Natural killer cell treated with Interleukin-12 subunit alpha and Interleukin-12 subunit beta and Interleukin-15 and Interleukin-18, amount 100 ng/mL, for 72 hours (primary cell): ENCODE data around the gene DGKG. TPM values are rescaled to one million over a fixed set of nuclear protein-coding genes. Genes with fewer than 3 reads are reported as not detected.

Experiments used
- ATAC-seq, 2 donors: fragments of 150-1000 bp; cut with Tn5 transposase in 1 of 2; sonication (Bioruptor Pico), chemical (Tn5 transposase) in 1 of 2; 2 replicates each; pipeline ENCODE4 v1.10.0; 2021
- DNase-seq: peaks from one replicate; pipeline ENCODE4 v3.0.0; 2022; ENCODE audit warnings: low spot score
- H3K27ac Mint-ChIP-seq, 2 donors: 1 replicate in 1 of 2; 2 replicates in 1 of 2; pipeline ENCODE4 v1.8.0; 2022; ENCODE audit warnings: mixed read lengths in 2 of 2, mild to moderate bottlenecking in 1 of 2, moderate library complexity in 1 of 2
- H3K27me3 Mint-ChIP-seq, 2 donors: 1 replicate in 1 of 2; 2 replicates in 1 of 2; pipeline ENCODE4 v1.8.0; 2022; ENCODE audit warnings: mixed read lengths in 2 of 2
- H3K36me3 Mint-ChIP-seq: one replicate; pipeline ENCODE4 v1.8.0; 2022; ENCODE audit warnings: mixed read lengths
- H3K4me1 Mint-ChIP-seq, 2 donors: 1 replicate in 1 of 2; 2 replicates in 1 of 2; pipeline ENCODE4 v1.8.0; 2022; ENCODE audit warnings: low read depth in 2 of 2, mixed read lengths in 2 of 2, mild to moderate bottlenecking in 1 of 2
- H3K4me3 Mint-ChIP-seq: one replicate; pipeline ENCODE4 v1.8.0; 2022; ENCODE audit warnings: mixed read lengths
- H3K9me3 Mint-ChIP-seq: 2 replicates; pipeline ENCODE4 v1.8.0; 2022; ENCODE audit warnings: mixed read lengths
- total RNA-seq, 2 donors: library from RNA; stranded (reverse); gene quantifications; one replicate each; pipeline ENCODE4 v1.2.3, GENCODE V29; 2022

DGKG gene
- total RNA-seq, 2 donors from 2014 or later = 6.2 to 7.5 TPM

GRCh38 chr3:186180891-186181481 is 181.0 kb downstream of the DGKG start:
- peak overlapping the region; percentile 97 to 98 for H3K27ac Mint-ChIP-seq
- no peaks in the 10 kb centered on the region for H3K36me3 Mint-ChIP-seq
- peaks cover 2% of the 10 kb centered on the region for H3K9me3 Mint-ChIP-seq
- peak; percentile 94 for DNase-seq
- H3K4me1 Mint-ChIP-seq = peaks cover 63 to 70% of the 10 kb centered on the region in 2 donors
- peak; percentile 74 to 79 for ATAC-seq
- H3K27me3 Mint-ChIP-seq = no peaks in the 10 kb centered on the region
- peak overlapping the region; percentile 79 for H3K4me3 Mint-ChIP-seq

- Mint-ChIP-seq H3K4me3 (peak overlapping the region; percentile 79), H3K27me3 (no peaks in the 10 kb centered on the region), H3K9me3 (peaks cover 2% of the 10 kb centered on the region), H3K4me1 (peaks cover 58 to 62% of the 10 kb centered on the region in 2 donors), H3K36me3 (no peaks in the 10 kb centered on the region), H3K27ac (peak overlapping the region; percentile 97 to 98)
- ATAC-seq (peak; percentile 80 to 83), DNase-seq (peak; percentile 80)
Observed at GRCh38 chr3:186180151-186180550, 181.9 kb downstream of the DGKG start.

GRCh38 chr3:186178412-186178811 is 183.6 kb downstream of the DGKG start:
- H3K27me3 Mint-ChIP-seq = peaks cover 4 to 6% of the 10 kb centered on the region in 2 donors

GRCh38 chr3:186176373-186176990 is 185.6 kb downstream of the DGKG start:
- H3K4me1 Mint-ChIP-seq = peaks cover 31 to 34% of the 10 kb centered on the region in 2 donors
- peak overlapping the region in 1 of 2 donors; percentile 92 for H3K27ac Mint-ChIP-seq
- H3K27me3 Mint-ChIP-seq = peaks cover 4 to 6% of the 10 kb centered on the region in 2 donors
- no peak overlapping the region for H3K4me3 Mint-ChIP-seq
- DNase-seq = no peak
- H3K36me3 Mint-ChIP-seq = no peaks in the 10 kb centered on the region
- H3K9me3 Mint-ChIP-seq = peaks cover 2% of the 10 kb centered on the region
- no peak for ATAC-seq

More at GRCh38 chr3:186178412-186178811, 183.6 kb downstream of the DGKG start:
- ATAC-seq (no peak), DNase-seq (no peak)
- peaks cover 46 to 47% of the 10 kb centered on the region in 2 donors for H3K4me1 Mint-ChIP-seq
- peak overlapping the region; percentile 14 to 98 for H3K27ac Mint-ChIP-seq
- H3K9me3 Mint-ChIP-seq = peaks cover 2% of the 10 kb centered on the region
- H3K4me3 Mint-ChIP-seq = peak overlapping the region; percentile 43
- H3K36me3 Mint-ChIP-seq = no peaks in the 10 kb centered on the region

- Mint-ChIP-seq H3K27me3 (peaks cover 4 to 6% of the 10 kb centered on the region in 2 donors), H3K4me3 (no peak overlapping the region), H3K4me1 (peaks cover 17 to 26% of the 10 kb centered on the region in 2 donors), H3K36me3 (peaks cover 5% of the 10 kb centered on the region), H3K9me3 (peaks cover 2% of the 10 kb centered on the region), H3K27ac (peak overlapping the region in 1 of 2 donors; percentile 92)
- ATAC-seq (no peak), DNase-seq (no peak)
Observed at GRCh38 chr3:186173224-186173815, 188.7 kb downstream of the DGKG start.

- Mint-ChIP-seq H3K4me3 (no peak overlapping the region), H3K36me3 (peaks cover 12% of the 10 kb centered on the region), H3K9me3 (peaks cover 2% of the 10 kb centered on the region), H3K4me1 (peaks cover 18 to 28% of the 10 kb centered on the region in 2 donors), H3K27ac (peak overlapping the region in 1 of 2 donors; percentile 57), H3K27me3 (peaks cover 7 to 13% of the 10 kb centered on the region in 2 donors)
- ATAC-seq (no peak), DNase-seq (no peak)
Observed at GRCh38 chr3:186172353-186172752, 189.7 kb downstream of the DGKG start.

GRCh38 chr3:186171521-186171920 is 190.5 kb downstream of the DGKG start:
- Mint-ChIP-seq H3K9me3 (no peaks in the 10 kb centered on the region), H3K4me3 (no peak overlapping the region), H3K27ac (peak overlapping the region in 1 of 2 donors; percentile 57), H3K36me3 (peaks cover 12% of the 10 kb centered on the region), H3K27me3 (peaks cover 7 to 17% of the 10 kb centered on the region in 2 donors), H3K4me1 (peaks cover 16 to 26% of the 10 kb centered on the region in 2 donors)
- ATAC-seq (no peak), DNase-seq (no peak)

GRCh38 chr3:186170516-186170915 is 191.5 kb downstream of the DGKG start:
- Mint-ChIP-seq H3K36me3 (peaks cover 12% of the 10 kb centered on the region), H3K4me1 (peaks cover 20 to 31% of the 10 kb centered on the region in 2 donors), H3K9me3 (no peaks in the 10 kb centered on the region), H3K27me3 (peaks cover 7 to 22% of the 10 kb centered on the region in 2 donors), H3K27ac (peak overlapping the region in 1 of 2 donors; percentile 1), H3K4me3 (no peak overlapping the region)
- no peak for DNase-seq
- peak in 1 of 2 donors; percentile 64 for ATAC-seq

GRCh38 chr3:186169379-186169778 is 192.7 kb downstream of the DGKG start:
- DNase-seq (no peak), ATAC-seq (no peak)
- peaks cover 20 to 31% of the 10 kb centered on the region in 2 donors for H3K4me1 Mint-ChIP-seq
- no peaks in the 10 kb centered on the region for H3K9me3 Mint-ChIP-seq
- peak overlapping the region in 1 of 2 donors; percentile 1 for H3K27ac Mint-ChIP-seq
- peaks cover 7 to 23% of the 10 kb centered on the region in 2 donors for H3K27me3 Mint-ChIP-seq
- H3K36me3 Mint-ChIP-seq = peaks cover 12% of the 10 kb centered on the region
- no peak overlapping the region for H3K4me3 Mint-ChIP-seq

GRCh38 chr3:186168976-186169375 is 193.1 kb downstream of the DGKG start:
- DNase-seq = no peak
- Mint-ChIP-seq H3K27me3 (peaks cover 3 to 23% of the 10 kb centered on the region in 2 donors), H3K36me3 (peaks cover 12% of the 10 kb centered on the region), H3K4me1 (peaks cover 20 to 28% of the 10 kb centered on the region in 2 donors), H3K27ac (no peak overlapping the region), H3K9me3 (no peaks in the 10 kb centered on the region), H3K4me3 (no peak overlapping the region)
- no peak for ATAC-seq

- DNase-seq (no peak), ATAC-seq (no peak)
- H3K27me3 Mint-ChIP-seq = peaks cover 3 to 32% of the 10 kb centered on the region in 2 donors
- H3K4me1 Mint-ChIP-seq = peaks cover 20 to 26% of the 10 kb centered on the region in 2 donors
- H3K36me3 Mint-ChIP-seq = peaks cover 12% of the 10 kb centered on the region
- no peaks in the 10 kb centered on the region for H3K9me3 Mint-ChIP-seq
- H3K4me3 Mint-ChIP-seq = no peak overlapping the region
- peak overlapping the region in 1 of 2 donors; percentile 1 for H3K27ac Mint-ChIP-seq
Observed at GRCh38 chr3:186167646-186168395, 194.2 kb downstream of the DGKG start.

- H3K4me3 Mint-ChIP-seq = no peak overlapping the region
- peaks cover 20 to 25% of the 10 kb centered on the region in 2 donors for H3K4me1 Mint-ChIP-seq
- H3K9me3 Mint-ChIP-seq = no peaks in the 10 kb centered on the region
- no peak for ATAC-seq
- H3K36me3 Mint-ChIP-seq = peaks cover 12% of the 10 kb centered on the region
- peak overlapping the region in 1 of 2 donors; percentile 4 for H3K27ac Mint-ChIP-seq
- no peak for DNase-seq
- peaks cover 3 to 32% of the 10 kb centered on the region in 2 donors for H3K27me3 Mint-ChIP-seq
Observed at GRCh38 chr3:186166491-186167288, 195.3 kb downstream of the DGKG start.

GRCh38 chr3:186166036-186166435 is 196.0 kb downstream of the DGKG start:
- H3K9me3 Mint-ChIP-seq = no peaks in the 10 kb centered on the region
- H3K27ac Mint-ChIP-seq = peak overlapping the region in 1 of 2 donors; percentile 4
- H3K4me3 Mint-ChIP-seq = no peak overlapping the region
- ATAC-seq (no peak), DNase-seq (no peak)
- peaks cover 3 to 32% of the 10 kb centered on the region in 2 donors for H3K27me3 Mint-ChIP-seq
- H3K36me3 Mint-ChIP-seq = peaks cover 12% of the 10 kb centered on the region
- H3K4me1 Mint-ChIP-seq = peaks cover 20% of the 10 kb centered on the region in 2 donors
